CD14-positive monocyte (primary cell): ENCODE data around the gene GPLD1. TPM values are rescaled to one million over a fixed set of nuclear protein-coding genes. Genes with fewer than 3 reads are reported as not detected.
"Not testable (repeated sequence)": the region's sequence is repeated elsewhere in the genome, so short reads cannot be mapped to it uniquely, and the experiment has no call there.

Source experiments
- DNase-seq, 3 donors: peaks; one replicate each; pipeline ENCODE4 v3.0.0-alpha.2; 2011 to 2022
- H2AFZ ChIP-seq: 2 replicates; pipeline ENCODE4 v1.6.0; 2012; ENCODE audit warnings: mild to moderate bottlenecking, low read depth, low read length, inconsistent platforms; ENCODE audit not compliant: insufficient read depth, poor library complexity, severe bottlenecking
- H3K27ac ChIP-seq, 2 donors: 1 replicate in 1 of 2; 2 replicates in 1 of 2; pipeline ENCODE4 v1.5.1; 2012 to 2013; ENCODE audit warnings: low read length in 2 of 2, control low read depth in 1 of 2, inconsistent platforms in 1 of 2, low read depth in 1 of 2, mild to moderate bottlenecking in 1 of 2
- H3K27me3 ChIP-seq, 2 donors: one replicate each; pipeline versions ENCODE4 v1.6.0 to v1.6.1; 2011 to 2013; ENCODE audit warnings: low read length in 2 of 2; ENCODE audit not compliant: control insufficient read depth in 2 of 2, insufficient read depth in 2 of 2
- H3K36me3 ChIP-seq, 2 donors: replicated peaks in 1 of 2; 1 replicate in 1 of 2; 2 replicates in 1 of 2; pipeline versions ENCODE4 v1.5.1 to v1.6.1; 2012 to 2013; ENCODE audit warnings: low read length in 2 of 2, control low read depth in 1 of 2, inconsistent platforms in 1 of 2, mild to moderate bottlenecking in 1 of 2; ENCODE audit not compliant: insufficient read depth in 2 of 2, control insufficient read depth in 1 of 2
- H3K4me1 ChIP-seq, 2 donors: 1 replicate in 1 of 2; 2 replicates in 1 of 2; pipeline versions ENCODE4 v1.5.1 to v1.6.1; 2012 to 2013; ENCODE audit warnings: low read length in 2 of 2, control low read depth in 1 of 2, inconsistent platforms in 1 of 2, mild to moderate bottlenecking in 1 of 2, moderate library complexity in 1 of 2; ENCODE audit not compliant: insufficient read depth in 2 of 2, control insufficient read depth in 1 of 2
- H3K4me2 ChIP-seq: replicated peaks from 2 replicates; pipeline ENCODE3; 2012; ENCODE audit warnings: low read length, moderate library complexity, mild to moderate bottlenecking; ENCODE audit not compliant: poor library complexity, severe bottlenecking; ENCODE audit errors: extremely low read depth
- H3K4me3 ChIP-seq, 3 experiments: fragments of 200-600 bp in 1 of 3; sonication (generic) in 1 of 3; replicated peaks in 1 of 3; 1 replicate in 2 of 3; 2 replicates in 1 of 3; pipeline ENCODE4 v1.5.1; 2011 to 2013; ENCODE audit warnings: low read length in 3 of 3, mild to moderate bottlenecking in 3 of 3, control low read depth in 2 of 3, low read depth in 2 of 3, inconsistent platforms in 1 of 3, moderate library complexity in 1 of 3
- H3K79me2 ChIP-seq: 2 replicates; pipeline ENCODE4 v1.6.0; 2012; ENCODE audit warnings: mild to moderate bottlenecking, control low read depth, inconsistent platforms, low read length, moderate library complexity; ENCODE audit not compliant: insufficient read depth
- H3K9ac ChIP-seq: 2 replicates; pipeline ENCODE4 v1.6.0; 2017; ENCODE audit warnings: low read length, mild to moderate bottlenecking; ENCODE audit not compliant: insufficient read depth, poor library complexity, severe bottlenecking
- H3K9me3 ChIP-seq, 2 donors: replicated peaks in 1 of 2; 1 replicate in 1 of 2; 2 replicates in 1 of 2; pipeline versions ENCODE4 v1.5.1 to v1.6.1; 2012 to 2013; ENCODE audit warnings: low read length in 2 of 2, control low read depth in 1 of 2; ENCODE audit not compliant: control insufficient read depth in 1 of 2, insufficient read depth in 1 of 2
- H4K20me1 ChIP-seq: 2 replicates; pipeline ENCODE4 v1.6.0; 2012; ENCODE audit warnings: mild to moderate bottlenecking, low read length, control low read depth, moderate library complexity; ENCODE audit not compliant: insufficient read depth
- H3K27ac Mint-ChIP-seq, 7 donors: one replicate each; pipeline ENCODE4 v1.8.0; 2020; ENCODE audit warnings: mild to moderate bottlenecking in 7 of 7, mixed read lengths in 7 of 7, moderate library complexity in 6 of 7, inconsistent platforms in 2 of 7
- H3K27me3 Mint-ChIP-seq, 3 donors: one replicate each; pipeline ENCODE4 v1.8.0; 2021 to 2022; ENCODE audit warnings: low read depth in 3 of 3, mild to moderate bottlenecking in 3 of 3, mixed read lengths in 3 of 3, moderate library complexity in 3 of 3, inconsistent platforms in 1 of 3
- H3K36me3 Mint-ChIP-seq, 2 donors: one replicate each; pipeline ENCODE4 v1.8.0; 2020; ENCODE audit warnings: mixed read lengths in 2 of 2, inconsistent platforms in 1 of 2, mild to moderate bottlenecking in 1 of 2
- H3K4me1 Mint-ChIP-seq: one replicate; pipeline ENCODE4 v1.8.0; 2020; ENCODE audit warnings: mild to moderate bottlenecking, mixed read lengths
- H3K4me3 Mint-ChIP-seq, 2 donors: one replicate each; pipeline ENCODE4 v1.8.0; 2020; ENCODE audit warnings: mild to moderate bottlenecking in 2 of 2, mixed read lengths in 2 of 2, moderate library complexity in 1 of 2
- H3K9me3 Mint-ChIP-seq, 7 donors: one replicate each; pipeline ENCODE4 v1.8.0; 2020 to 2022; ENCODE audit warnings: mixed read lengths in 7 of 7, mild to moderate bottlenecking in 6 of 7, moderate library complexity in 6 of 7, inconsistent platforms in 2 of 7
- CTCF ChIP-seq: fragments of 200-600 bp; IDR thresholded peaks from one replicate; pipeline ENCODE4 v1.8.0; 2022; ENCODE audit warnings: antibody characterized with exemption, mild to moderate bottlenecking
- WGBS: methylation state at CpG from one replicate; pipeline ENCODE4 v1.1.5; 2013; ENCODE audit warnings: missing lambda C conversion rate; ENCODE audit not compliant: insufficient coverage; 5-methylcytosine and 5-hydroxymethylcytosine counted together
- intact Hi-C, 2 donors: fragments of 100-400 bp; cut with micrococcal nuclease; formaldehyde crosslinking; loops; one replicate each; pipeline versions ENCODE4 v1.15.0 to v1.15.1; 2023
- polyA plus RNA-seq, 3 donors: library from polyadenylated mRNA; depleted of rRNA in 1 of 3; unstranded in 2 of 3; stranded (reverse) in 1 of 3; fragments of 300-500 nt in 2 of 3; fragments of >200 nt in 1 of 3; fragmentation: Illumina TruSeq in 2 of 3; gene quantifications; 1 replicate in 2 of 3; 2 replicates in 1 of 3; pipeline ENCODE4 v1.2.3, GENCODE V29; 2012 to 2021

The GPLD1 gene
- polyA plus RNA-seq, 3 donors, result not detected

GRCh38 chr6:24387818-24388217 lies 101.6 kb downstream of the GPLD1 start:
- no peak overlapping the region for H3K4me2 ChIP-seq
- H3K9me3 Mint-ChIP-seq, result no peaks in the 10 kb centered on the region

DNA sequence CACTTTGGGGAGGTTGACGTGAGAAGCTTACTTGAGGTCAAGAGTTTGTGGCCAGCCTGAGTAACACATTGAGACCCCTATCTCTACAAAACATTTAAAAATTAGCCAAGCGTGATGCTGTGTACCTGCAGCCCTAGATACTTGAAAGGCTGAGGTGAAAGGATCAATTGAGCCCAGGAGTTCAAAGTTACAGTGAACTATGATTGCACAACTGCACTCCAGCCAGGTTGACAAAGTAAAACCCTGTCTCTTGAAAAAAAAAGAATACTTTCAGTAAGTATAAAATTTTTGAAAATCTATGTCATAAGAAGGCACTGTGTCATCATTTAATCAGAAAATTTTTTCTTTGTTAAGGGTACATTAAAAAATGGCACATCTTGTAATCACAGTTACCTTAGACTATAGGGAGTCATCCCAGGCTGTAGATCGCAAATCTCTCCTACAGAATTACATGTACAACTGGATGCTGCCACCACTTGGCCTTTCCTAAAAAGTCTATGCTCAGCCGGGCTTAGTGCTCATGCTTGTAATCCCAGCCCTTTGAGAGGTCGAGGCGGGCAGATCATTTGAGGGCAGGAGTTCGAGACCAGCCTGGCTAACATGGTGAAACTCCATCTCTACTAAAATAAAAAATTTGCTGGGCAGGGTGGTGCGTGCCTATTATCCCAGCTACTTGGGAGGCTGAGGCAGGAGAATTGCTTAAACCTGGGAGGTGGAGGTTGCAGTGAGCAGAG lies 103.7 kb downstream of the GPLD1 start:
- H3K4me3 Mint-ChIP-seq, result no peak overlapping the region
- H3K27ac ChIP-seq, result no peak overlapping the region
- H3K4me1 ChIP-seq, result no peaks in the 10 kb centered on the region
- H3K27me3 ChIP-seq, result no peaks in the 10 kb centered on the region
- H3K4me3 ChIP-seq, result no peak overlapping the region
- no peak overlapping the region for H3K27ac Mint-ChIP-seq
- H3K9me3 ChIP-seq, result no peaks in the 10 kb centered on the region
- H3K79me2 ChIP-seq, result no peaks in the 10 kb centered on the region
- H3K9ac ChIP-seq, result no peak overlapping the region
- H3K4me2 ChIP-seq, result no peak overlapping the region
- no peaks in the 10 kb centered on the region for H4K20me1 ChIP-seq
- 100% methylated on average over 1 of the region's 8 CpGs for WGBS
- peaks cover 0 to 3% (median 2%) of the 10 kb centered on the region in 7 donors for H3K9me3 Mint-ChIP-seq
- no peaks in the 10 kb centered on the region for H3K36me3 ChIP-seq
- TF ChIP-seq CTCF, result no peak
- no peaks in the 10 kb centered on the region for H3K36me3 Mint-ChIP-seq
- intact Hi-C loops, result no loop called here
- H3K27me3 Mint-ChIP-seq, result peaks cover 4 to 6% (median 6%) of the 10 kb centered on the region in 3 donors
- no peaks in the 10 kb centered on the region for H3K4me1 Mint-ChIP-seq
- H2AFZ ChIP-seq, result no peak overlapping the region
- DNase-seq, result no peak

More at GRCh38 chr6:24387818-24388217, 101.6 kb downstream of the GPLD1 start:
- H3K79me2 ChIP-seq, result no peaks in the 10 kb centered on the region
- H3K27ac ChIP-seq, result no peak overlapping the region
- intact Hi-C loops, result no loop called here
- H4K20me1 ChIP-seq, result no peaks in the 10 kb centered on the region
- no peaks in the 10 kb centered on the region for H3K4me1 Mint-ChIP-seq
- H3K27me3 Mint-ChIP-seq, result peaks cover 4 to 6% (median 6%) of the 10 kb centered on the region in 3 donors
- H3K36me3 Mint-ChIP-seq, result no peaks in the 10 kb centered on the region
- H3K27ac Mint-ChIP-seq, result no peak overlapping the region
- H3K4me1 ChIP-seq, result no peaks in the 10 kb centered on the region
- no peak overlapping the region for H3K4me3 ChIP-seq
- WGBS, result no CpG with 5 or more reads among the region's 1 CpG
- no peak overlapping the region for H3K9ac ChIP-seq
- no peak for TF ChIP-seq CTCF
- no peaks in the 10 kb centered on the region for H3K36me3 ChIP-seq
- no peaks in the 10 kb centered on the region for H3K9me3 ChIP-seq
- H2AFZ ChIP-seq, result no peak overlapping the region
- no peak overlapping the region for H3K4me3 Mint-ChIP-seq
- H3K27me3 ChIP-seq, result no peaks in the 10 kb centered on the region
- DNase-seq, result no peak

DNA sequence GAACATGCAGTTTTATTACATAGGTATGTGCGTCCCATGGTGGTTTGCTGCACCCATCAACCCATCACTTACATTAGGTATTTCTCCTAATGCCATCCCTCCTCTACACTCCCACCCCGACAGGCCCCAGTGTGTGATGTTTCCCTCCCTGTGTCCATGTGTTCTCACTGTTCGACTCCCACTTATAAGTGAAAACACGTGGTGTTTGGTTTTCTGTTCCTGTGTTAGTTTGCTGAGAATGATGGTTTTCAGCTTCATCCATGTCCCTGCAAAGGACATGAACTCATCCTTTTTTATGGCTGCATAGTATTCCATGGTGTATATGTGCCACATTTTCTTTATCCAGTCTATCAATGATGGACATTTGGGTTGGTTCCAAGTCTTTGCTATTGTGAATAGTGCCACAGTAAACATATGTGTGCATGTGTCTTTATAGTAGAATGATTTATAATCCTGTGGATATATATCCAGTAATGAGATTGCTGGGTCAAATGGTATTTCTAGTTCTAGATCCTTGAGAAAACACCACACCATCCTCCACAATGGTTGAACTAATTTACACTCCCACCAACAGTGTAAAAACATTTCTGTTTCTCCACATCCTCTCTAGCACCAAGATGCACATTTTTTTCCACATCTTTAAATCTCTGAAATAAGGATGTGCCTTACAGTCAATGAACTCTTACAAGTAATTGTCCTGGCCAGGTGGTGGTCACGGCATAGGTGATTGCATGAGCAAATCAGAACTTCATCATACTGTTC lies 104.8 kb downstream of the GPLD1 start:
- no CpG with 5 or more reads among the region's 5 CpGs for WGBS
- not testable (repeated sequence) for H3K4me1 ChIP-seq

More for the DNA sequence above, 104.8 kb downstream of the GPLD1 start:
- H3K9me3 Mint-ChIP-seq, H3K4me1 Mint-ChIP-seq, H4K20me1 ChIP-seq, H2AFZ ChIP-seq, H3K9me3 ChIP-seq, intact Hi-C loops, DNase-seq, H3K36me3 ChIP-seq, H3K27ac Mint-ChIP-seq, H3K4me3 Mint-ChIP-seq, H3K9ac ChIP-seq, H3K4me2 ChIP-seq, H3K27ac ChIP-seq, H3K79me2 ChIP-seq, H3K27me3 Mint-ChIP-seq, H3K27me3 ChIP-seq, H3K4me3 ChIP-seq, H3K36me3 Mint-ChIP-seq: not testable (repeated sequence)
